ENCODE data around the gene ITGAE.

The ITGAE gene

DNA sequence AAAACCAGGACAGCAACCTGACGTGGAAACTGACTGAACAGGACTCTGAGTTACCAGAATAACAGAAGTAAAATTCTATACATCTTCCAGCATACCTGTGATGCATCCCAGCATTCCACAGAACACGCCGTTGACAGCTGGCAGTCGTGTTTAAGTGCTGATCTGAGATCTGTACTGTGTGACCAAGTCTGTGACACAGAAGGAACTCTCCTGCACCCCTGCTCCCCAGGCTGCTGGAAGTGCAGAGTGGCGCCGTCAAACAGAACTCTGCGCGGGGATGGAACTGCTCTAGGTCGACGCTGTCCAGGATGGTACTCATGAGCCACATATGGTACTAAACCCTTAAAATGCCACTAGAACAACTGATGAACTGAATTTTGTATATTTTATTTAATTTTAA is 804 bp upstream of the ITGAE start:
- TF ChIP-seq, protein P1, sequence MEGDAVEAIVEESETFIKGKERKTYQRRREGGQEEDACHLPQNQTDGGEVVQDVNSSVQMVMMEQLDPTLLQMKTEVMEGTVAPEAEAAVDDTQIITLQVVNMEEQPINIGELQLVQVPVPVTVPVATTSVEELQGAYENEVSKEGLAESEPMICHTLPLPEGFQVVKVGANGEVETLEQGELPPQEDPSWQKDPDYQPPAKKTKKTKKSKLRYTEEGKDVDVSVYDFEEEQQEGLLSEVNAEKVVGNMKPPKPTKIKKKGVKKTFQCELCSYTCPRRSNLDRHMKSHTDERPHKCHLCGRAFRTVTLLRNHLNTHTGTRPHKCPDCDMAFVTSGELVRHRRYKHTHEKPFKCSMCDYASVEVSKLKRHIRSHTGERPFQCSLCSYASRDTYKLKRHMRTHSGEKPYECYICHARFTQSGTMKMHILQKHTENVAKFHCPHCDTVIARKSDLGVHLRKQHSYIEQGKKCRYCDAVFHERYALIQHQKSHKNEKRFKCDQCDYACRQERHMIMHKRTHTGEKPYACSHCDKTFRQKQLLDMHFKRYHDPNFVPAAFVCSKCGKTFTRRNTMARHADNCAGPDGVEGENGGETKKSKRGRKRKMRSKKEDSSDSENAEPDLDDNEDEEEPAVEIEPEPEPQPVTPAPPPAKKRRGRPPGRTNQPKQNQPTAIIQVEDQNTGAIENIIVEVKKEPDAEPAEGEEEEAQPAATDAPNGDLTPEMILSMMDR (IDR thresholded peaks at IDR 0.05; ENCODE audit: borderline replicate concordance, insufficient read depth, low read depth, low read length): no peak
- no peak overlapping the region for H3K4me3 ChIP-seq (ENCODE audit: low read depth, low read length)

DNA sequence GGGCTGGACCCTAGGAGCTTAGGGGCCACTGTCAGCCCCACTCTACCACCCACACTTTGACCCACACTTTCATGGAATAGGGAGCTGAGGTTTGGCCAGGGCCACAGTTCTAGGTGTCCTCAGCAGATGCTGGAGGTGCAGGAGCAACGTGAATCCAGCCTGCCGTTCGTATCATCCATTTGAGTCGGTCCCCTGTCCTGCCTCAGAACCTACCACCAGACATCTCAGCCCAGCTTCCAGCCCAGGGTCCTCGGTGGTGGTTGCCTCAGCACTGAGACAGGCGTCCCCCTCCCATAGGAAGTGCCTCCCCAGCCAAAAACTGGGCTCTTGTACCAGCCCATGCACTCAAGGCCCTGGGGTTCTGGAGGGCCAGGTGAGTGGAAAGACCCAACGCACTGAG is 359 bp upstream of the ITGAE start:
- TF ChIP-seq, protein P1 (IDR thresholded peaks at IDR 0.05; ENCODE audit: borderline replicate concordance, insufficient read depth, low read depth, low read length): no peak
- no peak overlapping the region for H3K4me3 ChIP-seq (ENCODE audit: low read depth, low read length)

GRCh38 chr17:3799181-3799945 is 1.6 kb downstream of the ITGAE start:
- TF ChIP-seq, protein P1 (IDR thresholded peaks at IDR 0.05; ENCODE audit: borderline replicate concordance, insufficient read depth, low read depth, low read length): no peak
- no peak overlapping the region for H3K4me3 ChIP-seq (ENCODE audit: low read depth, low read length)

DNA sequence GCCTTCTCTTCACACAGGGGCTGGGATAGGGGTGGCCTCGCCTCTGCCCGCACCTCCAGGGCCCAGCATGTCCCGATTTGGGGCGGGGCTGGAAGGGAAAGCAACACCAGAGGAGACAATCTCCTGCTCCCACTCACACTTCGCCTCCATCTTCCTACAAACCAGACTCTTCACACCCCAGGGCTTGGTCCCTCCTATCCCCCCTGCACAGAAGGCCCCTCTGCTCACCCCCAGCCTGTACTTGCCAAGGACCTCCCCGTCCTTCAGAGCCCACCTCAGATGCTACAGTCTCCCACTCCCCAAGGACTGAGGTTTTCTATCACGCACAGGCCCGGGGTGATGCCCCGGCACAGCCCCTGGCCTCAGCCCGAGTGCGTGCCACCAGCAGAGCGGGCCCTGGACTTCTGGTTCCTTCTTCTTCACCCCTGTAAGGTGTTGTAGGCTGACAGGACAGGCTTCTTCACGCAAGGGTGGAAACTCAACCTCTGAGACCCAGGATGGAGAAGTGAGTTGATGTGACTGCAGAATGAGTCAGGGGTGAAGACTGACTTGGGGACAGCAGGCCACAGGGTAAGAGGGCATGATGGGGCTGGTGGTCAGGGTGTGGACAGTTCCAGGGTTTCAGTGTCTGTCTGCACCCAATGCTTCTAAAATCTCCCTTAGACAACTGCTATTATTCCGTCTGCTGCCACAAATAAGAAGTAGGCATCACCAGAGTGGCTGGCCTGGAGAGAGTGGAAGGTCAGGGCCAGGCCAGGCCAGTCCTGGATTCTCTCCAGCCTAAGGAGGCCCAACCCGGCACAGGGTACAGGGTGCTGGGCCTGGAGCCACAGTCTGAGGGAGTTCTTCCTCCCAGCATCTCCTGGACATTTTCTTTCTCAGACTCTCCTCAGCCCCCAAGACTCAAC is 2.5 kb downstream of the ITGAE start:
- H3K4me3 ChIP-seq (ENCODE audit: low read depth, low read length): no peak overlapping the region
- TF ChIP-seq, protein P1 (IDR thresholded peaks at IDR 0.05; ENCODE audit: borderline replicate concordance, insufficient read depth, low read depth, low read length): no peak

DNA sequence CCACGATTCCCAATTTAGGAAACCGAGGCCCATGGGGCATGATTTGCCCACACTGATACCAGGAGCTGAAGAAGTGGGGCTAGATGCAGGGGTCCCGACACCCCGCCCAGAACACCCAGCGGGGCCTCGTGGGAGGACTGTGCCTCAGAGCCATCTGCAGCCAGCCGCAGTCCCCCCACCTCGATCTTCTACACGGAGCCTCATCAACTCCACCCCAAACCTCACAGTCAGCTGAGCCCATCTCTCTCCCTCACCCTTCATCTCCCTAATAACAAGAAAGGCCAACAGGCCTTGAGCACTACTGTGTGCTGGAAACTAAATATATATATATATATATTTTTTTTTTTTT is 4.2 kb downstream of the ITGAE start:
- TF ChIP-seq, protein P1 (IDR thresholded peaks at IDR 0.05; ENCODE audit: borderline replicate concordance, insufficient read depth, low read depth, low read length): no peak
- no peak overlapping the region for H3K4me3 ChIP-seq (ENCODE audit: low read depth, low read length)

DNA sequence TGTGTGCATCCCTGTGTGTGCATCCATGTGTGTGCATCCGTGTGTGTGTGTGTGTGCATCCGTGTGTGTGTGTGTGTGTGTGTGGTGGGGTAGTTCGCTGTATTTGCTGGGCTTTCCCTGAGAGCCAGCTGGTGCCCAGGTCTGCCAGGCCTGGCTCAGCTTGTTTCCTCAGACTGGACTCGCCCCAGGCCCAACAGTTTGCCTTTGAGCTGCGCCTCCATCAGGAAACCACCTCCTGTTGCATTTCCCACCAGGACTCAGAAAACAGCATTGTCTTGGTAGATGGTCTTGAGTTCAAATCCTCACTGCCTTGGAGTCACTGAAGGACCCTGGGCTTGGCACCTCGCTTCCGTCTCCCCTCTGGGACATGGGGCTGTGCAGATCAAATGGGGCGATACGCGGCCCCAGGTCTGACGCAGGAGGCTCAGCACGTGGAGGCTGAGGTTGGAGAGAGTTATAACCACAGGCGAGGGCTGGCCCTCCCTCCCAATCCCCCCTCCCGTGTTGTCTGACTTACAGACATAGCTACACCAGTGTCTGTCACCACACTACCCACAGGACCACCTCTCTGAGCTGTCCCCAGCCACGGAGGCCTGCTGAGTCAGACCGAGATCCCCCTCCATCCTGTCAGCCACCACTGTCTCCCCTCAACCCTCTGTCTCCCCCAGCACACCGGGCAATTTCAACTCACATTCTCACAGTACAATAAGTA is 4.7 kb downstream of the ITGAE start:
- TF ChIP-seq, protein P1 (IDR thresholded peaks at IDR 0.05; ENCODE audit: borderline replicate concordance, insufficient read depth, low read depth, low read length): no peak
- H3K4me3 ChIP-seq (ENCODE audit: low read depth, low read length): no peak overlapping the region

Measured in GM12875 (cell line).